NOMO-1 treated with dmso at 0.1 percent for 144 hours (cell line): Measurements from ENCODE around the gene CTCFL.

ENCODE experiments used
- DNase-seq: peaks from one replicate; lab custom pipeline; 2025; ENCODE audit not compliant: unreplicated experiment; lab: John Stamatoyannopoulos, UW

Gene CTCFL

DNA sequence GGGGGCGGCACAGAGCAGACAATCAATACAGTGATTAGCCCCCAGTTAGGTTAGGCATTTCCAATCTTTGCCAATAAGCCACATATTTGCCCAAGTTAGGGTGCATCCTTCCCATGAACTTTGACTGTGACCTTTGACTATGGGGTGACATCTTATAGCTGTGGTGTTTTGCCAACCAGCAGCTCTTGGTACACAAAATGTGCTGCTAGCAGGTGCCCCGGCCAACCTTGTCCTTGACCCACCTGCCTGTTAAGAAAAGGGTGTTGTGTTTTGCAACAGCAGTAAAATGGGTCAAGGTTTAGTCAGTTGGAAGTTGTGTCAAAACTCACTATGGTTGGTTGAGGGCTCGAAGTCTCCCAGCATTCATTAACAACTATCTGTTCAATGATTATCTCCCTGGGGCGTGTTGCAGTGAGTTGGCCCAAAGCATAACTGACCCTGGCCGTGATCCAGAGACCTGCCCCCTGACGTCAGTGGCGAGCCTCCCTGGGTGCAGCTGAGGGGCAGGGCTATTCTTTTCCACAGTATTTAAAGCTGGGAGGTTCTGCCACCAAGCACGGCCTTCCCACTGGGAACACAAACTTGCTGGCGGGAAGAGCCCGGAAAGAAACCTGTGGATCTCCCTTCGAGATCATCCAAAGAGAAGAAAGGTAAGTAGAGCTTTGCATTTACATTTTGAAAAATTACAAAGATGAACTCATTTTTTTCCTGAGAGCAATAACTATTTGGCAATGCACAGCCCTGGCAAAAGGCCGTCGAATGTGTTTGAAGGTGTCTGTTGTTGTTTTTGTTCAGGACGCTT lies 35.8 kb upstream of the CTCFL start, which contains the start of gene PCK1:
Gene PCK1, plus strand, starts transcription at position 557 of the 802 bp plus-strand sequence. CDS start 302 bp downstream, outside the sequence.
- no peak for DNase-seq

GRCh38 chr20:57559658-57560553 lies 35.0 kb upstream of the CTCFL start:
- DNase-seq: no peak

DNA sequence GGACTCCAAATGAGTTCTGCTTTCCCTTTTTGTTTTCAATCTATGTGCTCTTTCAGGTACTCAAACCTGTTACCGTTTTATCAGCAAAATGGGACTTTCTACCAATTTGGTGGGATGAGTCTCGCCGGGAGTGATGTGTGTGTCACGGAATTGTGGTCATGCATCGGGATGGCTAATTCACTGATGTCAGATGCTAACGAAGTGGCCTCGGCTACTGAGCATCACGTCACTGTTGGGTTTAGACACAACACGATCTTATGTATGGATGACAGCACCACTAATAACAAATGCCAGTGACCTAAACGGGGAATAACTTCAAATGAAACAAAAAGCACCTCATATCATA lies 34.3 kb upstream of the CTCFL start:
- DNase-seq: no peak

- no peak for DNase-seq
Observed at GRCh38 chr20:57558614-57559288, 33.8 kb upstream of the CTCFL start.

- DNase-seq: no peak
Observed at GRCh38 chr20:57557926-57558613, 33.1 kb upstream of the CTCFL start.

GRCh38 chr20:57556980-57557274 lies 32.0 kb upstream of the CTCFL start:
- DNase-seq: no peak

- DNase-seq: no peak
Observed at GRCh38 chr20:57555457-57556184, 30.7 kb upstream of the CTCFL start.

DNA sequence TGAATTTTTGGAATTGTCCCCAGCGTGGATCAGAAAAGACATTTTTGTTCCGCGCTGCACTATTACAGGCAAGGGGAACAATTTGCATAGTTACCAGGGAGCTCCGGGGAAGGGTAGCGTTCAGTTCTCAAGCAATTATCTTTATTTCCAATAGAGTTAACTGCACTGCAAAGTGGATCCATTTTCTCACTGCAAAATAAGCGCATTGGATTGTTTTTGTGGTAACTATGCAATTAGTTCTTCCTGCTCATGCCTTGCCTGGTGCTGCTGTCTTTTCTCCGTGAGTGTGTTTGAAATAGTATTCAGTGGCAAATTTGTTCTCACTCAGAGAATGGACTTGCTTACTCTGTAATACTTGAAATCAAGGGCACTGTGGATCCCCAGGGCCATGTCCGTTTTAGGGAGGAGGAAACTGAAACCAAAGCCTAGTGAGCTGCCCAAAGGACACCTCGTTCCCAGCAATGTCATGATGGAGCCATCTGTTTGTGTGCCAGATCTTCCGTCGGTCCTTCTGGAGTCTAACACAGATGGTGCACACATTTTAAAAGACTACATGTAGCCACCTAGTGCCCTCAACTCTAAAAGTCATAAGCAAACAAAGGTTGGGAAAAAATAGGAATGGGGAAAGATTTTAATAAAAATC lies 28.6 kb upstream of the CTCFL start:
- DNase-seq: no peak

GRCh38 chr20:57552471-57552870 lies 27.5 kb upstream of the CTCFL start:
- DNase-seq: no peak

DNA sequence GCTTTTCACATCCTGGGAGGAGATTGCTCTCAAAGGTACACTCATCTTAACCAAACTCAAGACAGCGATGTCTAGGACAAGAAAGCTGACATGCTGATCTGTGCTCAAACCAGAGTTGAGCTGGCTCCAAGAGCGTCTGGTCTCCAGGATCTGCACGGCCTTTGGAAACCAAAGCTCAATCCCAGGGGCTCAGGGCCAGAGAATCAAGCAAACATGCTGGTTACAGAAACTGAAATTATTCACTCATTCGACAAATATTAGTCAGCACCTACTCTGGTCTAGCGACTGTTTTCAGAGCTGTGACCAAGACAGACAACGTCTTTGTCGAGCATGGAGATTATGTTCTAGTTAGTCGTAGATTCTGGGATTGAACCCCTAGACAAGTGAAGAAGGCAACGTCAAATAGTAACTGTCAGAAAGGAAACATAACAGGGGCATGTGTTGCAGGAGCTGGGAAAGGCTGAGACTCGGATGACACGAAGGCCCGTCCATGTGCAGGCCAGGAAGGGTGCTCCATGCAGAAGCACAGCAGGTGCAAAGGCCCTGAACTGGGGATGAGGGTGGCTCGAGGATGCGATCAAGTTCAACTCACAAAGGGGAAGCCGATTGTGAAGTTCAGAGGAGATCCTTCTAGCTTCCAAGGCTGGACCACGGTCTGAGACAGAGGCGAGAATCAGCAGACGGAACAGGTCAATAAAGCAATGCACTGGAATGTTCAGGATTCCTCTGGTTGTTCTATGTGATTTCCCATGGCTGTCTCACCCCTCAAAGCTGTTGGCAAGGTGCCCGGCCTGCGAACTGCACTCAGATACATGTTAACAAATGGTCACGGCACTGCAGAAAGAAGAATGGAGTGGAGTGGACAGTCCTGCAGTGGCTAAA lies 23.5 kb upstream of the CTCFL start:
- DNase-seq: no peak

DNA sequence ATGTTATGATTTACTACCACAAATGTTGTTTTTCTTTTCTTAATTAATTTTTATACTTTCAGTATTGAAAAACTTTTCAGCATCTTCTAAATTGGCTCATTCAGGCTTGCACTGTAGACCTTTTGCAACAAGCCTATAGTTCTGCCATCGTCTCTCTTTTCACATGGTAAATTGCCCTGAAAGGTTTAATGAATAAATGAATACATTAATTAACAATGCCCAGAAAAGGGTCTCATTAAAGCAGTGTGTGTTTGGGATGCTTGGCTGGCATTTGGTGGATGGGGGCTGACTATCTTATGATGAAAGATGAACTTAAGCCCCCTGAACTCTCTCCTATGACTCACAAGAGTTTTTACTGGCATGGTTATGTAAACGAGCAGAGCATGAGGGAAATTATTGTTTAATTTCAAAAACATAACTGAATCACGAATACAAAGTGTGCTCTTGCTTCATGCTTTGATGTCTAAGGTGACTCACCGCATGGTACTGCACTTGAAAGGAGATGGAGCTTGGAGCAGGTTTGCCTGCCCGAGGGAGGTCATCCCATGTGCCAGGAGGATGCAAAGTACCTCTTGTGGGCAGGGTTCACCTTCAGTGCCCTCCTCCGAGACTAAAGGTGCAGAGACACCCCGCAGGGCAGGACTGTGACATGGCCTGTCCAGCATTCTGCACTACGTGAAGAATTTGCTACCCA lies 22.2 kb upstream of the CTCFL start:
- no peak for DNase-seq

DNA sequence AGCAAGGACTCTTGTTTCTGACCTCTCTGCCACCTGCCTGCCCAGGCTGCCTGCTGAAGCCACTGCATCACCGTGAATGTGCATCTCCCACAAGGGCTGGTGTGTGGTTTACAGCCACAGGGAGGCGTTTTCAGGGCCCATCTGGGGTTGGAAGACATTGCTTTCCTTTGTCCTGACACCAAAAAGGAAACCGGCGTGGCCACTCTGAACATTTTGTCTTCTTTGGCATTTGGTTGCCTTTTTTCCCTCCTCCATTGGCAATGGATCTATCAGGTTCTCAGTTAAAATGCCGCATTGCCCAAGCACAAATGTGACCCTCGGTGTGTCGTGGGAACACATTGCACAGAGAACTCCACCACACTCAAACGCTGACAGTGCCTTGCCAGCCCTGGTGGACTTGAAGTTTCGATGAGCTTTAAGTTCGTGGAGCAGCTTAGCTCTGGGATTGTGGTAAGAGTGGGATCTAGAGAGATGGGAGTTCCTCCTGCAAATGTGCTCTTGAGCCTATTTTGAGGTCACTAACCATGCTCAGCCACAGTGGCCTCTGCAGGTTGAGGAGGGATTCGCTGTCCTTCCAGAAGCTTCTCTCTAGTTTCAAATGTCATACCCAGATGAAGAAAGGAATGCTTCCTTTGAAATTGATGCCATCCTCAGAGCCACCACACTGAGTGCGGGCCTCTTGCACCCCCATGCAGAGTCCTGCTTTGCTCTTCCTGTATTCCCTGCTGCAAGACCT lies 21.2 kb upstream of the CTCFL start:
- DNase-seq: no peak

GRCh38 chr20:57544838-57545564 lies 20.1 kb upstream of the CTCFL start:
- no peak for DNase-seq

DNA sequence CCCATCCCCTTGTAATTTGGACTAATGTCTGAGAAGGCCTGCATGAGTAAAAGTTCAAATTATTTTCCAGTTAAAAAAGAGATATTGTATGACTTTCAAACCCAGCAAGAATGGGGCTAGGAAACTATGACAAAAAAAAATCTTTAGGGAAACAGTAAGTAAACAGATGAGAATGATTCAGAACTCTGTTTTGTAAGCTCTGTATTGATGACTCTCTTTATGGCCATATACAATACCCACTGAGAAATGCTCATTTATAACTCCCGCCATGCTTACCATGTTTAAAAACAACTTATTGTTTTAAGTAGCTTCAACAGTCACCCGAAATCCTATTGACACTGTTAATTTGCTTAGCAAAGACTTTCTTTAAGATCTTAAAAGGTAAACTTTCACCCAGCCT lies 18.8 kb upstream of the CTCFL start:
- no peak for DNase-seq

GRCh38 chr20:57540890-57541580 lies 16.1 kb upstream of the CTCFL start:
- no peak for DNase-seq

DNA sequence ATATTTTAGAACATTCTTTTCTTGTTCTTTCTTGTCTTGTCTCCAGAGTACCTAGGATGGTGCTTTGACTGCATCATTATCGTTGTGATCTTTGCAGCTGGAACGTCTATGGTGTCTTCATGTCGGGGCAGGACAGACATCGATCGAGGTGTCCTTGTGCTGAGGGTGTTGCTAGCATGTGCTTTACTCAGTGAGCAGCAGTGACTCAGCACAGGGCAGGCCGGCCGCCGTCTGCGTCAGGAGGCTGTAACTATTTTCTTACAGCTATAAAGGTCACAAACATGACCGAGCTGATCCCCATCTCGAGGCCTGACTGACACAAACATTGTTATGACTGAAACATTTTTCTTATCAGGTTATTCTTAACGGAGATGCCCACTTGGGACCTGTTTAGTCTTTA lies 14.9 kb upstream of the CTCFL start:
- no peak for DNase-seq

- DNase-seq: no peak
Observed at GRCh38 chr20:57537822-57538221, 12.9 kb upstream of the CTCFL start.
